Measurements from ENCODE around the gene ZNF337. TPM values are rescaled to one million over a fixed set of nuclear protein-coding genes. Genes with fewer than 3 reads are reported as not detected.

ZNF337 gene
- polyA plus RNA-seq, 3 donors = 2.1 to 12.0 (median 3.0) TPM

DNA sequence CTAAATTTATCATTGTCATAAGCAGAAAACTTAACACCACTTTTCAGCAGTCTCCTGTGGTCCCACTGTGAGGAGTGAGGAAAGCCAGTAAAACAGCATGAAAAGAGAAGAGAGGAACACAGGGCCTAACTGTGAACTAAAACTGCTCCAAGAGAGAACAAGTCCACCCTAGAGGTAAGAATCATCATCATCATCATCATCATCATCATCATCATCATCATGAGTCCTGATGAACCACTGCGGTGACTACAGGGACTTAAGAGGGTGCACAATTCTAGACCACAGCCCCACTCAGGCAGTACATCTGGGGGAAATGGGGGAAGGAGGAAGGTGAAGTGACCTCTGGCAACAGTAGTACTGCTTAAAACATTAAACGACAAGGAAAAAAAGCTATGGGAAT is 13.6 kb downstream of the ZNF337 start:
- H3K36me3 Mint-ChIP-seq = peaks cover 38 to 39% of the 10 kb centered on the region in 2 donors
- H3K27me3 Mint-ChIP-seq (ENCODE audit: low read depth in 3 of 3) = no peaks in the 10 kb centered on the region
- Histone ChIP-seq H3K9me3 (replicated peaks in 1 of 2; ENCODE audit: control insufficient read depth in 1 of 2, insufficient read depth in 1 of 2, low read length in 2 of 2) (no peaks in the 10 kb centered on the region), H3K4me1 (ENCODE audit: control insufficient read depth in 1 of 2, insufficient read depth in 2 of 2, low read length in 2 of 2) (no peaks in the 10 kb centered on the region), H3K4me2 (replicated peaks; ENCODE audit: extremely low read depth, low read length, poor library complexity, severe bottlenecking) (no peak overlapping the region), H3K4me3 (replicated peaks in 1 of 3; ENCODE audit: low read depth in 2 of 3, low read length in 3 of 3) (no peak overlapping the region), H3K79me2 (ENCODE audit: insufficient read depth, low read length) (no peaks in the 10 kb centered on the region), H2AFZ (ENCODE audit: insufficient read depth, low read depth, low read length, poor library complexity, severe bottlenecking) (no peak overlapping the region), H3K9ac (ENCODE audit: insufficient read depth, low read length, poor library complexity, severe bottlenecking) (no peak overlapping the region), H3K36me3 (replicated peaks in 1 of 2; ENCODE audit: control insufficient read depth in 1 of 2, insufficient read depth in 2 of 2, low read length in 2 of 2) (peaks cover 7 to 39% of the 10 kb centered on the region in 2 donors), H4K20me1 (ENCODE audit: insufficient read depth, low read length) (no peaks in the 10 kb centered on the region), H3K27ac (ENCODE audit: low read depth in 1 of 2, low read length in 2 of 2) (no peak overlapping the region), H3K27me3 (ENCODE audit: control insufficient read depth in 2 of 2, insufficient read depth in 2 of 2, low read length in 2 of 2) (no peaks in the 10 kb centered on the region)
- H3K4me3 Mint-ChIP-seq = no peak overlapping the region
- H3K4me1 Mint-ChIP-seq = no peaks in the 10 kb centered on the region
- no CpG with 5 or more reads among the region's 2 CpGs for WGBS (ENCODE audit: insufficient coverage)
- no peaks in the 10 kb centered on the region for H3K9me3 Mint-ChIP-seq
- no peak for DNase-seq
- H3K27ac Mint-ChIP-seq = no peak overlapping the region
- TF ChIP-seq, protein P1, sequence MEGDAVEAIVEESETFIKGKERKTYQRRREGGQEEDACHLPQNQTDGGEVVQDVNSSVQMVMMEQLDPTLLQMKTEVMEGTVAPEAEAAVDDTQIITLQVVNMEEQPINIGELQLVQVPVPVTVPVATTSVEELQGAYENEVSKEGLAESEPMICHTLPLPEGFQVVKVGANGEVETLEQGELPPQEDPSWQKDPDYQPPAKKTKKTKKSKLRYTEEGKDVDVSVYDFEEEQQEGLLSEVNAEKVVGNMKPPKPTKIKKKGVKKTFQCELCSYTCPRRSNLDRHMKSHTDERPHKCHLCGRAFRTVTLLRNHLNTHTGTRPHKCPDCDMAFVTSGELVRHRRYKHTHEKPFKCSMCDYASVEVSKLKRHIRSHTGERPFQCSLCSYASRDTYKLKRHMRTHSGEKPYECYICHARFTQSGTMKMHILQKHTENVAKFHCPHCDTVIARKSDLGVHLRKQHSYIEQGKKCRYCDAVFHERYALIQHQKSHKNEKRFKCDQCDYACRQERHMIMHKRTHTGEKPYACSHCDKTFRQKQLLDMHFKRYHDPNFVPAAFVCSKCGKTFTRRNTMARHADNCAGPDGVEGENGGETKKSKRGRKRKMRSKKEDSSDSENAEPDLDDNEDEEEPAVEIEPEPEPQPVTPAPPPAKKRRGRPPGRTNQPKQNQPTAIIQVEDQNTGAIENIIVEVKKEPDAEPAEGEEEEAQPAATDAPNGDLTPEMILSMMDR (IDR thresholded peaks at IDR 0.05) = no peak
- intact Hi-C loops (cut with micrococcal nuclease) = no loop called here

DNA sequence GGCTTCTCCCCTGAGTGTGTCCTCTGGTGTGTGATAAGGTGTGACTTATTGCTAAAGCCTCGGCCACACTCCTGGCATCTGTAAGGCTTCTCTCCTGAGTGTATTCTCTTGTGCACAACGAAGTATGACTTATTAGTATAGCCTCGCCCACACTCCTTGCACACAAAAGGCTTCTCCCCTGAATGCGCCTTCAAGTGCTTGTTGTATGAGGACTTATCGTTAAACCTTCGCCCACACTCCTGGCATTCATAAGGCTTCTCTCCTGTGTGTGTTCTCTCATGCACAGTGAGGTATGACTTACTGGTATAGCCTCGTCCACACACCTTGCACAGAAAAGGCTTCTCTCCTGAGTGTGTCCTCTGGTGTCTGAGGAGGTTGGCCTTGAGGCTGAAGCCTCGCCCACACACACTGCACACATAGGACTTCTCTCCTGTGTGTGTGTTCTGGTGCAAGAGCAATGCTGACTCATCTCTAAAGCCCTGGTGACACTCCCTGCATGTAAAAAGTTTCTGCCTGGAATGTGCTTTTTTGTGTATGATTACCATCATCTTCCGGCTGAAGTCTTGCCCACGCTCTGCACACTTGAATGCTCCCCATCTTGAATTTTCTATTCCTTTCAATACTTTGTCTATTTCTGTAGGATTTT is 20.4 kb downstream of the ZNF337 start:
- Histone ChIP-seq H3K27ac (ENCODE audit: low read depth in 1 of 2, low read length in 2 of 2) (no peak overlapping the region), H2AFZ (ENCODE audit: insufficient read depth, low read depth, low read length, poor library complexity, severe bottlenecking) (no peak overlapping the region), H3K36me3 (replicated peaks in 1 of 2; ENCODE audit: control insufficient read depth in 1 of 2, insufficient read depth in 2 of 2, low read length in 2 of 2) (peaks cover 23 to 63% of the 10 kb centered on the region in 2 donors), H4K20me1 (ENCODE audit: insufficient read depth, low read length) (no peaks in the 10 kb centered on the region), H3K79me2 (ENCODE audit: insufficient read depth, low read length) (no peaks in the 10 kb centered on the region), H3K27me3 (ENCODE audit: control insufficient read depth in 2 of 2, insufficient read depth in 2 of 2, low read length in 2 of 2) (no peaks in the 10 kb centered on the region), H3K4me2 (replicated peaks; ENCODE audit: extremely low read depth, low read length, poor library complexity, severe bottlenecking) (no peak overlapping the region), H3K9me3 (replicated peaks in 1 of 2; ENCODE audit: control insufficient read depth in 1 of 2, insufficient read depth in 1 of 2, low read length in 2 of 2) (no peaks in the 10 kb centered on the region), H3K4me3 (replicated peaks in 1 of 3; ENCODE audit: low read depth in 2 of 3, low read length in 3 of 3) (no peak overlapping the region), H3K9ac (ENCODE audit: insufficient read depth, low read length, poor library complexity, severe bottlenecking) (no peak overlapping the region), H3K4me1 (ENCODE audit: control insufficient read depth in 1 of 2, insufficient read depth in 2 of 2, low read length in 2 of 2) (peaks cover 0 to 7% of the 10 kb centered on the region in 2 donors)
- peaks cover 57% of the 10 kb centered on the region in 2 donors for H3K36me3 Mint-ChIP-seq
- DNase-seq = no peak
- 83% methylated on average over 1 of the region's 10 CpGs for WGBS (ENCODE audit: insufficient coverage)
- H3K4me3 Mint-ChIP-seq = no peak overlapping the region
- H3K9me3 Mint-ChIP-seq = peaks cover 0 to 3% (median 0%) of the 10 kb centered on the region in 7 donors
- peaks cover 9% of the 10 kb centered on the region for H3K4me1 Mint-ChIP-seq
- intact Hi-C loops (cut with micrococcal nuclease) = no loop called here
- no peaks in the 10 kb centered on the region for H3K27me3 Mint-ChIP-seq (ENCODE audit: low read depth in 3 of 3)
- TF ChIP-seq, protein P1 (IDR thresholded peaks at IDR 0.05) = no peak
- peak overlapping the region in 1 of 7 donors; percentile 19 for H3K27ac Mint-ChIP-seq

Data from CD14-positive monocyte (primary cell).